ENCODE data around the gene SETDB2. TPM values are rescaled to one million over a fixed set of nuclear protein-coding genes. Genes with fewer than 3 reads are reported as not detected.

SETDB2 gene
- total and polyA plus RNA-seq, 10 of the 15 experiments (the other 5 are each of a cell fraction or from before 2014, with no cell fraction given) = 1.2 to 10.0 (median 7.4) TPM

- TF ChIP-seq ZNF687 (IDR thresholded peaks at IDR 0.05) (no peak; the same call in 1 of the 2 replicates), HDAC2 (IDR thresholded peaks at IDR 0.05) (no peak), ZBTB4 (CRISPR knock-in tag; IDR thresholded peaks at IDR 0.05) (no peak), ASH2L (IDR thresholded peaks at IDR 0.05; ENCODE audit: borderline replicate concordance, low read depth) (no peak), SUZ12 (IDR thresholded peaks at IDR 0.05; ENCODE audit: unreplicated experiment) (no peak), CBX3 (IDR thresholded peaks at IDR 0.05; ENCODE audit: borderline replicate concordance, low read depth) (no peak), YBX1 (IDR thresholded peaks at IDR 0.05) (no peak), LARP7 (IDR thresholded peaks at IDR 0.05) (0 out of 2 replicates have a peak, but pooled peaks have one; percentile 62), SMAD5 (IDR thresholded peaks at IDR 0.05; ENCODE audit: low read depth) (peak; percentile 37; the same call in 1 of the 2 replicates), ZSCAN29 (IDR thresholded peaks at IDR 0.05) (no peak), CBX5 (IDR thresholded peaks at IDR 0.05; ENCODE audit: low read depth) (peak; percentile 69; the same call in 1 of the 2 replicates), SPI1 (IDR thresholded peaks at IDR 0.05; ENCODE audit: borderline replicate concordance, insufficient read depth, low read depth, low read length) (0 out of 2 replicates have a peak, but pooled peaks have one; percentile 2), KAT2A (conservative IDR thresholded peaks at IDR 0.05; ENCODE audit: control insufficient read depth, low read depth, low read length) (no peak), EP300 (IDR thresholded peaks at IDR 0.05; ENCODE audit: borderline replicate concordance in 1 of 2, control insufficient read depth in 1 of 2, low read depth in 2 of 2, low read length in 2 of 2) (no peak), STAT3 (IDR thresholded peaks at IDR 0.05; ENCODE audit: low read depth, low read length) (no peak)
- TF ChIP-seq, protein P1, sequence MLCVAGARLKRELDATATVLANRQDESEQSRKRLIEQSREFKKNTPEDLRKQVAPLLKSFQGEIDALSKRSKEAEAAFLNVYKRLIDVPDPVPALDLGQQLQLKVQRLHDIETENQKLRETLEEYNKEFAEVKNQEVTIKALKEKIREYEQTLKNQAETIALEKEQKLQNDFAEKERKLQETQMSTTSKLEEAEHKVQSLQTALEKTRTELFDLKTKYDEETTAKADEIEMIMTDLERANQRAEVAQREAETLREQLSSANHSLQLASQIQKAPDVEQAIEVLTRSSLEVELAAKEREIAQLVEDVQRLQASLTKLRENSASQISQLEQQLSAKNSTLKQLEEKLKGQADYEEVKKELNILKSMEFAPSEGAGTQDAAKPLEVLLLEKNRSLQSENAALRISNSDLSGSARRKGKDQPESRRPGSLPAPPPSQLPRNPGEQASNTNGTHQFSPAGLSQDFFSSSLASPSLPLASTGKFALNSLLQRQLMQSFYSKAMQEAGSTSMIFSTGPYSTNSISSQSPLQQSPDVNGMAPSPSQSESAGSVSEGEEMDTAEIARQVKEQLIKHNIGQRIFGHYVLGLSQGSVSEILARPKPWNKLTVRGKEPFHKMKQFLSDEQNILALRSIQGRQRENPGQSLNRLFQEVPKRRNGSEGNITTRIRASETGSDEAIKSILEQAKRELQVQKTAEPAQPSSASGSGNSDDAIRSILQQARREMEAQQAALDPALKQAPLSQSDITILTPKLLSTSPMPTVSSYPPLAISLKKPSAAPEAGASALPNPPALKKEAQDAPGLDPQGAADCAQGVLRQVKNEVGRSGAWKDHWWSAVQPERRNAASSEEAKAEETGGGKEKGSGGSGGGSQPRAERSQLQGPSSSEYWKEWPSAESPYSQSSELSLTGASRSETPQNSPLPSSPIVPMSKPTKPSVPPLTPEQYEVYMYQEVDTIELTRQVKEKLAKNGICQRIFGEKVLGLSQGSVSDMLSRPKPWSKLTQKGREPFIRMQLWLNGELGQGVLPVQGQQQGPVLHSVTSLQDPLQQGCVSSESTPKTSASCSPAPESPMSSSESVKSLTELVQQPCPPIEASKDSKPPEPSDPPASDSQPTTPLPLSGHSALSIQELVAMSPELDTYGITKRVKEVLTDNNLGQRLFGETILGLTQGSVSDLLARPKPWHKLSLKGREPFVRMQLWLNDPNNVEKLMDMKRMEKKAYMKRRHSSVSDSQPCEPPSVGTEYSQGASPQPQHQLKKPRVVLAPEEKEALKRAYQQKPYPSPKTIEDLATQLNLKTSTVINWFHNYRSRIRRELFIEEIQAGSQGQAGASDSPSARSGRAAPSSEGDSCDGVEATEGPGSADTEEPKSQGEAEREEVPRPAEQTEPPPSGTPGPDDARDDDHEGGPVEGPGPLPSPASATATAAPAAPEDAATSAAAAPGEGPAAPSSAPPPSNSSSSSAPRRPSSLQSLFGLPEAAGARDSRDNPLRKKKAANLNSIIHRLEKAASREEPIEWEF (IDR thresholded peaks at IDR 0.05; ENCODE audit: insufficient replicate concordance, low read depth, low read length) = no peak
These were observed 52.0 kb downstream of the SETDB2 start, which contains the start of gene PHF11 (continued) for GRCh38 chr13:49495783-49496762.

All from GM12878 (cell line).